ENCODE data around the gene DAW1.

GRCh38 chr2:227932403-227932802, 61.0 kb downstream of the DAW1 start:
- TF ChIP-seq POLR2A (IDR thresholded peaks at IDR 0.05) (no peak), CTCF (IDR thresholded peaks at IDR 0.05) (no peak)

All from esophagus squamous epithelium (tissue), 4 donors.